ENCODE results near the gene MYCBP2.
"Not testable (repeated sequence)": the region's sequence is repeated elsewhere in the genome, so short reads cannot be mapped to it uniquely, and the experiment has no call there.

MYCBP2 gene

GRCh38 chr13:77326905-77327604, at the start of gene MYCBP2:
MYCBP2 (minus strand) TSS chr13:77327094; CDS start chr13:77326775, 319 bp downstream.
- DNase-seq (ENCODE audit: low read depth in 2 of 2, low spot score in 1 of 2): peak; percentile 94 to 95

GRCh38 chr13:77375560-77376108, 48.7 kb upstream of the MYCBP2 start:
- no peak for DNase-seq (ENCODE audit: low read depth in 2 of 2, low spot score in 1 of 2)

DNA sequence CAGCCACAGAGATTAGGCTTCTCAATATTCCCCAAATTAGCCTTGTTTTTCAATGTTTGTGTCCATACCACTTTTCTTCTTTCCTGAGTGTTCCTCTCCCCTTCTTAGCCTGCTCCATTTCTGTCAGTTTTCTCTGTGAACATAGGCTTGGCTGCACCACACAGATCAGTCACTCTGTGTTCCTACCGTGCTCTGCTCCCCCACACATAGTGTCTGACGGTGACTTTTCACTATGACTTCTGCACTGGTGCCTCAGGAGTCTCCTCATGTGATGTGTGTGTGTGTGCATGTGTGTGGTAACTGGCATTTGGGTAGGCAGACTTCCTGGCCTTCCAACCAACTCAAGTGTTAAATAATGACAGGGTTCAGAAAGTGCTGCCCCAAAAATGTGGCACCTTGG, 47.9 kb upstream of the MYCBP2 start:
- DNase-seq (ENCODE audit: low read depth in 2 of 2, low spot score in 1 of 2): no peak

DNA sequence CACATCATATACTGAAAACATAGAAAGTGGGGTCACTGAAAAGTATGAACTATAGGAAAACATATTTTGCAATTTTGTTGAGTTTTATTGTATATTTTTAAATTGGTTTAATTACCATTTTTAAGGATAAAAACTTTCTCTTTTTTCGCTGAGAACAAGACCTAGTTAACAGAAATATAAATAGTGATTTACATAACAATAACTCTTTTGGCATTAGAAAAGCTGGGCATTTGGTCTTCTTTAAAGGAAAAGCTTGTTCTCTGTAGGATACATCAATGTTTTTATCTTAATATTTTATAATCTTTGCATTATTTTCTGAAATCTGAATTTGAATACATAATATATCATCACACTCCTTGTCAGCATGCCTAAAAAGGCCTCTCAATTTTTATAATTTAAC, 47.4 kb upstream of the MYCBP2 start:
- DNase-seq (ENCODE audit: low read depth in 2 of 2, low spot score in 1 of 2): no peak

DNA sequence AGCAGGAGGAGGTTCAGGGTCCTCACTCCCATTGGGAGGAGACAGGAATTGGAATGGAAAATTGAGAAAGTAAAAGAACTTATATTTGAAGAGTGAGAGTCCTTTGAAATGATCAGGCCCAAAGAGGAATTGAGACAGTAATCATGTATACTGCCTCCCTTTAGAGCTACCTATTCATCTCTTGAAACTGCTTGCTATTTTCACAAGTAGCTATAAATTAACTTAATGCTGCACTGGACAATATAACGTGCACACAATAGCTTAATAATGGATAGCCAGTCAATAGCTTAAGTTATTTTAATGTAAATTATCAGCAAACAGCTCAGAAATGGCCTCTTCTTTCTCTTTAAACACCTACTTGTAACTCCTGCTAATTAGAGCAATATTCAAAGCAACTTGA, 46.6 kb upstream of the MYCBP2 start:
- no peak for DNase-seq (ENCODE audit: low read depth in 2 of 2, low spot score in 1 of 2)

DNA sequence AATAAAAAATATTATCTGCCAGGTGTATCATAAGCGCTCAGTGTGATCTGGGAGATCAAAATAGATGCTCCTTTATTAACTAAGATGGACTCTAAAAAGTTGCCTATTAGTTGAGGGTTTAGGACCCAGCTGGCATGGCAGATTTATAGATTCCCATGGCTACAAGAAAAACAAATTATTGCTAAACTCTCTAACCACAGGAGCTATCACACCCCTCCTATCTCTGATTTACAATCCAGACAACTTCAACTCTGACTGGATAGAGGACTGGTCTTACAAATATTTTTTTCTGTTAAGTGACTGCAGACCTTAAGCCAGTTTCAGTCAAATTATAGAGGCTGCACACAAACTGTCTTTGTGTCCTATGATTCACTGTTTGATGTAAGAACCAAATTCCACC, 45.4 kb upstream of the MYCBP2 start:
- DNase-seq (ENCODE audit: low read depth in 2 of 2, low spot score in 1 of 2): no peak

- DNase-seq (ENCODE audit: low read depth in 2 of 2, low spot score in 1 of 2): no peak
Measured at GRCh38 chr13:77370888-77371287, 44.0 kb upstream of the MYCBP2 start.

GRCh38 chr13:77362166-77362565, 35.3 kb upstream of the MYCBP2 start:
- no peak for DNase-seq (ENCODE audit: low read depth in 2 of 2, low spot score in 1 of 2)

DNA sequence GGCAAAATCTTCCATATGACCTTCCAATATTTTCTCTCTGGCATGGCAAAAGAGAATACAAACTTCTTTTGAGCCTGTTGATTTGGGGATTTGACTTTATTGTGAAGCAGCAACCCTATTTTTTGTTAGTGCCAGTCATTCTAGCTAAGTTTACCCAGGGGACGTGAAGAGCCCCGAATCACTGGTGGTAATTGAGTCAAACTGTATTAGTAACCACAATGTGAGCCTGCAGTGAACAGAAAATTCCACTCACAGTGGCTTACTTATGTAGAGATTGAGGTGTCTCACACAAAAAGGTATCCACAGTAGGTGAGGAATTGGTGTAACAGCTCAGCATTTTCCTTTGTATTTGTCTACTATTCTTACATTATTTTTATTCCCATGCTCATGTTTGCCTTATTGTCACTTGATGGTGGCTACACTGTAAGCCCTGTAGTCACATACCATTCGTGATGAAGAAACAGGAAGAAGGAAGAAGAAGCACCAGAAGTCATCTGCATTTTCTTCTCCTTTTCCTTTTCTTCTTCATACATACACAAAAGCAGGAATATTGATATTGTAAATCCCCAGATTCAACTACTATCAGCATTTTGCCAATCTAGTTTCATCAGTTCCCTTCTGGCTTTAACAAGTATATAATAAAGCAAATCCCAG, 33.3 kb upstream of the MYCBP2 start:
- DNase-seq (ENCODE audit: low read depth in 2 of 2, low spot score in 1 of 2): no peak

DNA sequence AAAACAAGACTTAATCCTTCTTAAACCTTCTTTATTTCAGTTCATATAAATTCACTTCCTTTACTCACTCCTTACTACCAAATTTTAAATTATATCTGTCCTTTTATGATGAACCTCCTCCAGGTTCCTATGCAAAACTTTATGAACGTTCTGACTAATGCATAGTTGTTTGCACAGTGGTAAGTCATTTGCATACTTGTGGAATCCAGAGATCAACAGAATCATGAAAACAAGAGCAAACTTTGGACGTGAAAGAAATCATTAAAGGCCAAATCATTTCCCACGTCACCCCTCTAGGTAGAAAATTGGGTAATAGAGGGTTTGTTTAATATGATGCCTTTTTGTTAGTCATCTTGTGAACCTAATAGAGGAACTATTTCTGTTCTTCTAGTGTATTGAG, 32.3 kb upstream of the MYCBP2 start:
- no peak for DNase-seq (ENCODE audit: low read depth in 2 of 2, low spot score in 1 of 2)

GRCh38 chr13:77358001-77358400, 31.1 kb upstream of the MYCBP2 start:
- no peak for DNase-seq (ENCODE audit: low read depth in 2 of 2, low spot score in 1 of 2)

- no peak for DNase-seq (ENCODE audit: low read depth in 2 of 2, low spot score in 1 of 2)
Measured at GRCh38 chr13:77356155-77356554, 29.3 kb upstream of the MYCBP2 start.

DNA sequence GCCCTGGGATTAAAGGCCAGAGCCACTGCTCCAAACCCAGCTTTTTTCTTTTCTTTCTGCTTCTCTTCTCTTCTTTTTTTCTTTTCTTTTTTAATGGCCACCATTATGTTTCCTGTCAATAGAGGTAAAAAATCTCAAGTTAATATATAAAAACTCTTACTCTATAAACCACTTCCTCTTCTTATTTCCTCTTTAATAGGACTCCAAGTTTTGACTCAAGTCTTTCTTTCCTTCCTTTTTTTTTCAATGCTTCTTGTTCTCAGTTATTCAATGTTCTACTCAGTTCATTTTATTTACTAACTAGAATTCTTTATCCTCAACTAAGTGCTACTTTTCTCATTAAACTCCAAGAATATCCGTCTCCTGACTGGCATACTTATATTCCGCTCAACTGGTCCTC, 27.1 kb upstream of the MYCBP2 start:
- no peak for DNase-seq (ENCODE audit: low read depth in 2 of 2, low spot score in 1 of 2)

DNA sequence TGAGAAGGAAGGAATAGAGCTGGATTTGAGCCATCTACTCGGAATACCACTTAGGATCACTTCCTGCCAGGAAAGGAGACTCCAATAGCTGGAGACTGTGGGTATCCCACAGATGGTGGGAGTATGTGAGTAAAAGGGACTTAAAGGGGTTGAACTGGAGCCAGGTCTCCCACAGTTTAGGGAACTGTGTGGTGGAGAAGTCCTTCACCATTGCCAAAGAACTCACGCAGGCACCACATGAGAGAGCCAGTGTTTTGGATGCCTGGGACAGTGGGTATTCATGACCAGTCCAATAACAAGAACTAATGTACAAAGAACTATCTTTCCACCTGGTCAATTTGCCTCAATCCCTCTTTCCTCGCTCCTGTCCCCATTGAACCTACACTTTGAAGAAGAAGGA, 24.4 kb upstream of the MYCBP2 start:
- no peak for DNase-seq (ENCODE audit: low read depth in 2 of 2, low spot score in 1 of 2)

- DNase-seq (ENCODE audit: low read depth in 2 of 2, low spot score in 1 of 2): no peak
Measured at GRCh38 chr13:77350811-77351210, 23.9 kb upstream of the MYCBP2 start.

DNA sequence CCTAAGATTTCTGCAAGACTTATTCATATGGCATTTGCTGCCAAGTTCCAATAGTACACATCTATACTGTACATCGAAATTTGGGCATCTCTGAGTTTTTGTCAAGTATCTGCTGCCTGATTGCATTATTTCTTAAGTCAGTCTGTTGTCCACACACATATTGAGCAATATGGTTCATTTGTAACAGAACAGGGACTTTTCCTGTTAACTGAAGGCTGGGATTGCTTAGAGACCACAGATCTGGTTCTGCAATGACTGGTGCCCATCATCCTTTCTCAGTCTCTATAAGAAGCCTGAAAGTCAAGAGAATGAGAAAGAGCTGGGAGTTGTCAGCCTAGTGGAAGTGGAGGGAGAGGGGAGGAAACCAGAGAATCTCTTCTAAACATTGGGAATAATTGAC, 22.5 kb upstream of the MYCBP2 start:
- DNase-seq (ENCODE audit: low read depth in 2 of 2, low spot score in 1 of 2): no peak

- not testable (repeated sequence) for DNase-seq (ENCODE audit: low read depth in 2 of 2, low spot score in 1 of 2)
Measured at GRCh38 chr13:77347351-77347750, 20.5 kb upstream of the MYCBP2 start.

GRCh38 chr13:77345150-77345780, 18.4 kb upstream of the MYCBP2 start:
- DNase-seq (ENCODE audit: low read depth in 2 of 2, low spot score in 1 of 2): no peak

GRCh38 chr13:77343841-77344240, 16.9 kb upstream of the MYCBP2 start:
- no peak for DNase-seq (ENCODE audit: low read depth in 2 of 2, low spot score in 1 of 2)

GRCh38 chr13:77339408-77339807, 12.5 kb upstream of the MYCBP2 start:
- DNase-seq (ENCODE audit: low read depth in 2 of 2, low spot score in 1 of 2): no peak

- no peak for DNase-seq (ENCODE audit: low read depth in 2 of 2, low spot score in 1 of 2)
Measured at GRCh38 chr13:77338961-77339401, 12.1 kb upstream of the MYCBP2 start.

- DNase-seq (ENCODE audit: low read depth in 2 of 2, low spot score in 1 of 2): no peak
Measured at GRCh38 chr13:77338329-77338728, 11.4 kb upstream of the MYCBP2 start.

Data from stimulated activated CD8-positive, alpha-beta memory T cell treated with anti-CD3 and anti-CD28 coated beads, Interleukin-4, amount 100 ng/mL, for 1 hour (primary cell).